Endothelial cell of coronary artery (primary cell): ENCODE measurements around the gene MGLL. TPM values are rescaled to one million over a fixed set of nuclear protein-coding genes. Genes with fewer than 3 reads are reported as not detected.

Source experiments
- total RNA-seq: library from RNA; depleted of rRNA; stranded (reverse); fragments of >200 nt; gene quantifications from 2 replicates; pipeline ENCODE4 v1.2.3, GENCODE V29; 2014

Gene MGLL
- 40.6 and 51.6 TPM in 2 replicates for total RNA-seq

DNA sequence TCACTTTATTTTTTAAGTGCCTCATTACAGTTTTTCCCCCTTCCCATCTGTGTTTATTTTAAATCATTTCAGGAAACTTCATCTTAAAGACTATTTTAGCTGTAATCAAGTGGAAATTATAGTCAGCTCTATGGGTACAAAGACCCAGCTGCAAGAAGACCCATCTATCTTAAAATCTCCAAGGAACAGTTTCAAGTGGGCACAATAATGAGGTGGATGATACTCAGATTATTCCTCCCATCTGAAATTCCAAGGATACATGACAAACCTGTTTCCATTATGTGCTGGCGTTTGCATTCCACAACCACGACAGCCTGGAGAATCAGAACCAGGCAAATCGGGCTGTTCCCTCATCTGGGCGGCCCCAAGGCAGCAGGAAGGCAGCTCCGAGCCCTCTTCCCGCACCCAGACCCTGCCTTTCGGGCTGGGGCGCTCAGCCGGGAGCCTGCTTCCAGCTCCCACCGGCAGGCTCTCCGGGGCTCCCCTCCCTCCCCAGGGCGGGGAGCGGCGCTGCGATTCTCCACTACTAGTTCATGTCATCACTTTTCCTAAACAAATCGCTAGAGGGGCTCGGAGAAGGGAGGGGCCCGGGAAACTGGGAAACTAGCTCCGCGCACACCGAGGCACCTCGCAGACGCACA lies at the start of gene MGLL:
Gene MGLL (minus strand): TSS at position 475 of the 641 bp plus-strand sequence. CDS start 197 bp downstream, at position 278.

DNA sequence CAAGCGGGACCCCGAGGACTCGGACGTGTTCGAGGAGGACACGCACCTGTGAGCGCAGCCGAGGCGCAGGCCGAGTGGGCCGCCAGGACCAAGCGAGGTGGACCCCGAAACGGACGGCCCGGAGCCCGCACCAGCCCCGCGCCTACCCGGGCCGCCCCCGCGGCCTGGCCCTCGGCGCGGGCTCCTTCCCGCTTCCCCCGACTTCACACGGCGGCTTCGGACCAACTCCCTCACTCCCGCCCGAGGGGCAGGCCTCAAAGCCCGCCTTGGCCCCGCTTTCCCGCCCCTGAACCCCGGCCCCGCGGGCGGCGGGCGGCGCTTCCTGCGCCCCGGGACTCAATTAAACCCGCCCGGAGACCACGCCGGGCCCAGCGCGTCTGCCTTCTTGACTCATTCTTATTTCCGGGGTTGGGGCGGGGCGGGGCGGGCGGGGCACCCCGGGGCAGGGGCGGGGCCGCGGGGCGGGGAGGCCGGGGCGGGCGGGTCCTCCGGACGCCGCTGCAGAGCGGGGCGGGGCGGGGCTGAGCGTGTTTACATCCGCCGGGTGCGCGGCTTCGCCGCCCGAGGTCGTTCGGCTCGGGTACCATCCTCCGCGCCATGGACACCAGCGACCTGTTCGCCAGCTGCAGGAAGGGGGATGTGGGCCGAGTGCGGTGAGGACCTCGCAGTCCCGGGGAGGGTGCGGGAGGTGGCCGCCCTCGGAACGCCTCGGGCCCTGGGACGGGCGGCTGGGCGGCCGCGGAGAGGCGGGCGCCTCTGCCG lies 149.7 kb downstream of the MGLL start, which contains the start of gene ABTB1:
Gene ABTB1 (plus strand): TSS at position 524 of the 762 bp plus-strand sequence. CDS start 74 bp downstream, at position 598.

Other genes starting within 250 kb of the MGLL start
- gene TPRA1, start 231.8 kb downstream of the MGLL start, total RNA-seq = 28.2 and 38.4 TPM in 2 replicates
- 34.4 and 71.7 TPM in 2 replicates for gene MCM2, start 224.1 kb downstream of the MGLL start, total RNA-seq
- 3.8 and 5.9 TPM in 2 replicates for gene PODXL2, start 193.3 kb downstream of the MGLL start, total RNA-seq
- gene ABTB1, start 149.6 kb downstream of the MGLL start, total RNA-seq = 5.4 and 10.4 TPM in 2 replicates
- not detected in 2 replicates for gene KBTBD12, start 92.7 kb upstream of the MGLL start, total RNA-seq
- 200 and 220 TPM in 2 replicates for gene SEC61A1, start 229.9 kb upstream of the MGLL start, total RNA-seq